HFF-Myc (cell line): Measurements from ENCODE around the gene REEP3.

Source experiments
- DNase-seq: peaks from one replicate; pipeline ENCODE4 v3.0.0-alpha.2; 2011; ENCODE audit warnings: low read depth; ENCODE audit errors: extremely low read depth
- H3K4me3 ChIP-seq: replicated peaks from 2 replicates; pipeline ENCODE4 v1.5.1; 2011; ENCODE audit warnings: low read depth, mild to moderate bottlenecking, control low read depth, low read length
- TF ChIP-seq, protein P1 (sequence below): IDR thresholded peaks from 2 replicates; pipeline ENCODE4 v1.5.1; 2012; ENCODE audit warnings: mild to moderate bottlenecking, low read depth, low read length, control low read depth; ENCODE audit errors: missing control alignments

Gene REEP3

DNA sequence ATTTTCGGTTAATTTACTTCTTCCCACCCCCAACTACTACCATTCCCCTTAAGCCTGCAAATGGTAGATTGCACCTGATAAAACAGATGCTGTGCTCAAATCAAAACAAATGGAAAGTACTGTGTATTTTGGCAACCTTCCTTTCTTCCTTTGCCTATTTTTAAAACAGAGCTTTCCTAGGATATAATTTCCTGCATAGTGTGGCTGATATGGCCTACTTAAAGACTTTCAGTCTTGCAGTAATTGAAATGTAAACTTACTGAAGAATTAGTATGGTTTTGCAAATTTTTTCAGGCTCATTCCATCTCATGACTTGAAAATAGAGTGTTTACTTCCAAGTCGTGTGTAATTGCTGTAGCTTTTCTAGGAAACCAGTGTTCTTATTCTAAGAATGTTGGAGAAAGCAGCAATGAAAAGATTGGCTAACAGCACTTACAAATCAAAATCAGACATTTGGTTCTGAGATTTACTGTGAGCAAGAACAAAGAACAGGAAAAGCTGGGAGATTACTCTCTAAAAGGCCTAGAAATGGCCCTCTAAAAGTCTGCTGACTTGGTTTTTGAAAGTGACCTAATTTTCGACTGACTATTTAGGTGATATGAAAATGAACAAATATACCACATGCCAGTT, 52.0 kb downstream of the REEP3 start:
- H3K4me3 ChIP-seq: no peak overlapping the region
- TF ChIP-seq, protein P1, sequence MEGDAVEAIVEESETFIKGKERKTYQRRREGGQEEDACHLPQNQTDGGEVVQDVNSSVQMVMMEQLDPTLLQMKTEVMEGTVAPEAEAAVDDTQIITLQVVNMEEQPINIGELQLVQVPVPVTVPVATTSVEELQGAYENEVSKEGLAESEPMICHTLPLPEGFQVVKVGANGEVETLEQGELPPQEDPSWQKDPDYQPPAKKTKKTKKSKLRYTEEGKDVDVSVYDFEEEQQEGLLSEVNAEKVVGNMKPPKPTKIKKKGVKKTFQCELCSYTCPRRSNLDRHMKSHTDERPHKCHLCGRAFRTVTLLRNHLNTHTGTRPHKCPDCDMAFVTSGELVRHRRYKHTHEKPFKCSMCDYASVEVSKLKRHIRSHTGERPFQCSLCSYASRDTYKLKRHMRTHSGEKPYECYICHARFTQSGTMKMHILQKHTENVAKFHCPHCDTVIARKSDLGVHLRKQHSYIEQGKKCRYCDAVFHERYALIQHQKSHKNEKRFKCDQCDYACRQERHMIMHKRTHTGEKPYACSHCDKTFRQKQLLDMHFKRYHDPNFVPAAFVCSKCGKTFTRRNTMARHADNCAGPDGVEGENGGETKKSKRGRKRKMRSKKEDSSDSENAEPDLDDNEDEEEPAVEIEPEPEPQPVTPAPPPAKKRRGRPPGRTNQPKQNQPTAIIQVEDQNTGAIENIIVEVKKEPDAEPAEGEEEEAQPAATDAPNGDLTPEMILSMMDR: no peak
- DNase-seq: no peak

DNA sequence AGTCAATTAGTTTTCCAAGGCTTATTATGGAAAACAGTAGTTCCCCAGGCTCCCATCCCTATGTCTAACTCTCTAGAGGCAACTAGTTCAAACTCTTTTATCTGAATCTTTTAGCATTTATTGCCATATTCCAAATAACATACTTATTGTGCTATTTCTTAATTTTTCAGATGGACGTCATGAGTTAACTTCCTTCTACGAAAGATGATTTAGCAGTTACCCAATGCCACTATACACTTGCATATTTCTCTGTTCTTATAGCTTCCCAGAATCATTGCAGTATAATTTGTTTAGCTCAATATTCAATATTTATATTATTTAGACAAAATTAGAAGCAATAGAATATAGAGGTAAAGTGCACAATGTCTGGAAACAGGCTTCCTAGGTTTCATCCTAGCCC, 52.8 kb downstream of the REEP3 start:
- H3K4me3 ChIP-seq: no peak overlapping the region
- no peak for DNase-seq
- TF ChIP-seq, protein P1: no peak

DNA sequence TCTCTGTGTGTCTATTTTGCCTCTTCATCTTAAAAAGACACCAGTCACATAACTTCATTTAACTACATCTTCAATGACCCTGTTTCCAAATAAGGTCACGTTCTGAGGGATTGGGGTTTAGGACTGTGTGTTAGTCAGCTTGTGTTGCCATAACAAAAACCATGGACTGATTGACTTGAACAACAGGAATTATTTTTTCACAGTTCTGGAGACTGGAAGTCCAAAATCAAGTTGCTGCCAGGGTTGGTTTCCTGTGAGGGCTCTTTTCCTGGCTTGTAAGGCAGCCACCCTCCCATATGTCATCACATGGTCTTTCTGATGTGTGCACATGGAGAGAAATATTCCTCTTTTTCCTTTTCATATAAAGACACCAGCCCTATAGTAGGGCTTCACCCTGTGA, 55.3 kb downstream of the REEP3 start:
- no peak for DNase-seq
- TF ChIP-seq, protein P1: no peak
- H3K4me3 ChIP-seq: no peak overlapping the region

DNA sequence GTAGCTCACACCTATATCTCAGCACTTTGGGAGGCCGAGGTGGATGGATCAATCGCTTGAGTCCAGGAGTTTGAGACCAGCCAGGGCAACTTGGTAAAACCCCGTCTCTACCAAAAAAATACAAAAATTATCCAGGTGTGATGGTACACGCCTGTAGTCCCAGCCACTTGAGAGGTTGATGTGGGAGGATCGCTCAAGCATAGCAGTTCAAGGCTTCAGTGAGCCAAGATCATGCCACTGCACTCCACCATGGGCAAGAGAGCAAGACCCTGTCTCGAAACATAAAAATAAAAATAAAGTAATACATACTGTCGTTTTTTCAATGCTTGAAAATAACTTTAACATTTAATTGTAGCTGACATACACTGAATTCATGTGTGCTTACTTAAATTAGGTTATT, 57.3 kb downstream of the REEP3 start:
- TF ChIP-seq, protein P1: no peak
- no peak overlapping the region for H3K4me3 ChIP-seq
- no peak for DNase-seq

DNA sequence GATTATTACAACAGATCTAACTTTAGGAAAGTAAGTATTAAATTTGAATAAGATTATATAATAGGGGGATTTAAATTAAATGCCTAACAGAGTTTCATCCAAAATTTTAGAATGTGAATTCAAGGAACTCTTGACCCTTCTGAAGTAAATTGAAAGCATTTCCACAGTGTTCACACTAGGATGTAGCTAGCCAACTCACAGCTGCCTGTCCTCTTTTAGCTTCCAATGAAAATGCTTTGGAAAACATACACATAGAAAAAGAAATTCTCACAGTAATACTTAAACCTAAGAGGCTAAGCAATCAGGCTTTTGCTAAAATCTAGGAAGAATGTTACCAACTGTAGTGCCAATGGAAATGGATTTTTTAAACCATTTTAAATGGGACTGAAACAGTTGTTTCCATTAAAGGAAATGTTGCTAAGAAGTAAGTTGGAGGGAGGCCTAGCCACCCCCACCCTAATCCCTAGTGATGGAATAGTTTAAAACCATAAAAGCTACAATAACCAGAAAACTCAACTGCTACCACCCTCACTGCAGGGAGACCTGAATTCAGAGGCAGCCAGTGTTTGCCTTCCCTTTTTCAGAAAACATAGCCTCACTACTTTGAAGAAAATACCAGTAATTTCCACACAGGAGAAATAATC, 58.3 kb downstream of the REEP3 start:
- TF ChIP-seq, protein P1: no peak
- H3K4me3 ChIP-seq: no peak overlapping the region
- no peak for DNase-seq

DNA sequence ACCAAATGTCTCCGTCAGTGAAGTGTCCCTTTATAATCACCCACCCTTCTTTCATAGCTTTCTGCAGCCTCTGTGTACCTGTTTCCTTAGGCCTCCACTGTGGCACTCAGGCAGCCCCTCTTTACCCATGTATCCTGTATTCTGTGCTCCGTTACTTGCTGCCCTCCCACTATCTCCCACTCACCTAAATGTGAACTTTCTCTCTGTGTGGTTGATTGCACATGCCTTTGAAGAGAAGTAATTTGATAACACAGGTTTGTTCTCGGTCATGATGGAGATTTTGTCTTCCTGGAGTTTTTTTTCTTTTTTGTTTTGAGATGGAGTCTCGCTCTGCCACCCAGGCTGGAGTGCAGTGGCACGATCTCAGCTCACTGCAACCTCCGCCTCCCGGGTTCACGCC, 61.5 kb downstream of the REEP3 start:
- TF ChIP-seq, protein P1: no peak
- H3K4me3 ChIP-seq: no peak overlapping the region
- DNase-seq: no peak
